ENCODE measurements around the gene TRIM5. TPM values are rescaled to one million over a fixed set of nuclear protein-coding genes. Genes with fewer than 3 reads are reported as not detected.
A peak's percentile ranks its signal among the peaks of the same experiment; 100 is the strongest.
"Not testable (repeated sequence)": the region's sequence is repeated elsewhere in the genome, so short reads cannot be mapped to it uniquely, and the experiment has no call there.

Gene TRIM5
- total RNA-seq, 1 experiment from 2014 or later, result 21.5 TPM

DNA sequence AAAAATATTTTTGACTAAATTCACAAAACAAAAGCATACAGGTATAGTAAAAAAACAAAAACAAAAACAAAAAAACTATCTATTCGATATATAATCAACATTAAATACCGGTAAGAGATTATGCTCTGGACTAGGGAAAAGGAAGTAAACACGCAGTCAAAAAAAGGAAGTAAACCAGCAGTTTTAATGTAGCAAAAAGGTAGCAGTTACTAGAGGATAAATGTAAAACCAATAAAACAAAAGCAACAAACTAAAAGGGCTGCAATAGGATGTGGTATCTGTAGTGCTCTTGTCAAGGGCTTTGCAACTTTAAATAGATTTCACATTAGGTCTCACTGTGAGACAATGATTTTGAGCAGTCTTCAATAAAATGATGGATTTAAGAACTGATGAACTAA lies 7.1 kb upstream of the TRIM5 start:
- no peak overlapping the region for H3K4ac ChIP-seq (ENCODE audit: low read depth, low read length)
- WGBS (ENCODE audit: extremely low coverage, insufficient read length, low lambda C conversion rate), result no CpG with 5 or more reads among the region's 3 CpGs
- no peak overlapping the region for H2BK20ac ChIP-seq (ENCODE audit: low read depth, low read length, poor library complexity, severe bottlenecking)
- DNase-seq, result no peak
- H2AK5ac ChIP-seq (ENCODE audit: insufficient read length, low read length), result no peak overlapping the region
- Mint-ChIP-seq H3K27me3 (ENCODE audit: low read depth) (no peaks in the 10 kb centered on the region), H3K4me3 (peak overlapping the region in 1 of 2 experiments; percentile 22; a peak in 2 of 5 replicates), H3K9me3 (peaks cover 0 to 4% of the 10 kb centered on the region in 2 experiments; a peak in 2 of 5 replicates), H3K4me1 (peaks cover 33 to 45% of the 10 kb centered on the region in 2 experiments), H3K27ac (no peak overlapping the region), H3K36me3 (ENCODE audit: insufficient read depth in 1 of 3, low read depth in 3 of 3) (peaks cover 4 to 37% (median 35%) of the 10 kb centered on the region in 3 experiments; a peak in 6 of 7 replicates)
- no peak for TF ChIP-seq CTCF (conservative IDR thresholded peaks at IDR 0.05)
- no peak overlapping the region for H3K9ac ChIP-seq (ENCODE audit: extremely low read depth, insufficient read length, low read length)
- no peak overlapping the region for H4K8ac ChIP-seq (replicated peaks; ENCODE audit: insufficient read length, low read depth, low read length)
- no peaks in the 10 kb centered on the region for H3K27me3 ChIP-seq (ENCODE audit: insufficient read depth, low read length)
- H3K14ac ChIP-seq (ENCODE audit: insufficient read depth, low read length), result no peak overlapping the region
- H2BK12ac ChIP-seq (ENCODE audit: insufficient read length, low read depth, low read length), result no peak overlapping the region
- peaks cover 3% of the 10 kb centered on the region; the same call in 1 of the 2 replicates for H3K79me2 ChIP-seq (ENCODE audit: insufficient read depth, low read length)
- no peaks in the 10 kb centered on the region for H3K9me3 ChIP-seq (ENCODE audit: control insufficient read depth, low read depth, low read length)
- H3K4me2 ChIP-seq (ENCODE audit: insufficient read depth, insufficient read length, low read length), result no peak overlapping the region
- no peak overlapping the region for H3K23ac ChIP-seq (ENCODE audit: insufficient read length, low read depth, low read length)
- H3K23me2 ChIP-seq (ENCODE audit: insufficient read length, low read depth, low read length, poor library complexity, severe bottlenecking), result peaks cover 8% of the 10 kb centered on the region
- no peak overlapping the region for H3K56ac ChIP-seq (ENCODE audit: insufficient read length, low read depth, low read length)
- H4K20me1 ChIP-seq (ENCODE audit: control insufficient read depth, insufficient read depth, insufficient read length), result no peaks in the 10 kb centered on the region
- no peak overlapping the region for H2BK15ac ChIP-seq (ENCODE audit: low read depth, low read length)
- H4K91ac ChIP-seq (ENCODE audit: insufficient read length, low read depth, low read length), result no peak overlapping the region
- no peak overlapping the region for H4K5ac ChIP-seq (ENCODE audit: insufficient read length, low read depth, low read length)
- no peaks in the 10 kb centered on the region; the same call in 1 of the 2 replicates for H3K4me1 ChIP-seq (ENCODE audit: insufficient read depth, low read length)
- H3K18ac ChIP-seq (ENCODE audit: insufficient read length, low read depth, low read length), result no peak overlapping the region
- no peak overlapping the region for H3T11ph ChIP-seq (ENCODE audit: low read length)
- H3K27ac ChIP-seq (ENCODE audit: insufficient read length, low read depth, low read length), result no peak overlapping the region
- no peak overlapping the region for H2AFZ ChIP-seq (ENCODE audit: low read length)
- no peak overlapping the region for H2BK5ac ChIP-seq (ENCODE audit: insufficient read length, low read length)
- no peaks in the 10 kb centered on the region for H3K79me1 ChIP-seq (ENCODE audit: insufficient read depth, low read depth, low read length, poor library complexity, severe bottlenecking)
- no peak overlapping the region for H2BK120ac ChIP-seq (ENCODE audit: low read depth, low read length, poor library complexity, severe bottlenecking)

DNA sequence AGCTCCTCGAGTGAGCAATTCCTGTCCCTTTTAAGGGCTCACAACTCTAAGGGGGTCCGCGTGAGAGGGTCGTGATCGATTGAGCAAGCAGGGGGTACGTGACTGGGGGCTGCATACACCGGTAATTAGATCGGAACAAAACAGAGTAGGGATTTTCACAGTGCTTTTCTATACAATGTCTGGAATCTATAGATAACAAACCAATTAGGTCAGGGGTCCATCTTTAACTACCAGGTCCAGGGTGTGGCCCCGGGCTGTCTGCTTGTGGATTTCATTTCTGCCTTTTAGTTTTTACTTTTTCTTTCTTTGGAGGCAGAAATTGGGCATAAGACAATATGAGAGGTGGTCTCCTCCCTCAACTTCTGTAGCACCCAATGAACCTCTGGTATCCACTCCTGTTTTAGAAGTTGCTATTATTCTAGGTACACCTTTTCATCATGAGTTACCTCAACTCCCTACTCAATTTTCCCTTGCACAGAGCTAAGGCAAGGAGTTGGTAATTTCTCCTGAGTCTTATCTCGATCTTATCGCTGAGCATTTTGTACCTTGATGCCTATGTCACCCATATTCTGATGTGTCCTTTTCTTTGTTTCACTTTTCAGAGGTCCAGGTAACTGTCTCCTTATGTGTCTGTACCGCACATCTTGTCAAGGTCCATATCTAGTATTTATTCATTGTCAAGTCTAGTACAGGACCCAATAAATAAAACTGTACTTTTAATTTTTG lies 6.5 kb upstream of the TRIM5 start:
- not testable (repeated sequence) for H3K9ac ChIP-seq (ENCODE audit: extremely low read depth, insufficient read length, low read length); H3K56ac ChIP-seq (ENCODE audit: insufficient read length, low read depth, low read length); H2BK15ac ChIP-seq (ENCODE audit: low read depth, low read length); H3K4me1 ChIP-seq (ENCODE audit: insufficient read depth, low read length); H2BK120ac ChIP-seq (ENCODE audit: low read depth, low read length, poor library complexity, severe bottlenecking); H3K27ac ChIP-seq (ENCODE audit: insufficient read length, low read depth, low read length); H2AK5ac ChIP-seq (ENCODE audit: insufficient read length, low read length); H3K23ac ChIP-seq (ENCODE audit: insufficient read length, low read depth, low read length); H4K91ac ChIP-seq (ENCODE audit: insufficient read length, low read depth, low read length); H3K14ac ChIP-seq (ENCODE audit: insufficient read depth, low read length); H3K9me3 Mint-ChIP-seq; H3K18ac ChIP-seq (ENCODE audit: insufficient read length, low read depth, low read length); H3K23me2 ChIP-seq (ENCODE audit: insufficient read length, low read depth, low read length, poor library complexity, severe bottlenecking); DNase-seq; H3K27me3 ChIP-seq (ENCODE audit: insufficient read depth, low read length); H2BK5ac ChIP-seq (ENCODE audit: insufficient read length, low read length); H3K4ac ChIP-seq (ENCODE audit: low read depth, low read length); H2AFZ ChIP-seq (ENCODE audit: low read length); H3T11ph ChIP-seq (ENCODE audit: low read length); H3K79me2 ChIP-seq (ENCODE audit: insufficient read depth, low read length); H3K79me1 ChIP-seq (ENCODE audit: insufficient read depth, low read depth, low read length, poor library complexity, severe bottlenecking); H4K5ac ChIP-seq (ENCODE audit: insufficient read length, low read depth, low read length); H2BK12ac ChIP-seq (ENCODE audit: insufficient read length, low read depth, low read length); H3K27me3 Mint-ChIP-seq (ENCODE audit: low read depth); H2BK20ac ChIP-seq (ENCODE audit: low read depth, low read length, poor library complexity, severe bottlenecking); H3K9me3 ChIP-seq (ENCODE audit: control insufficient read depth, low read depth, low read length); H4K8ac ChIP-seq (replicated peaks; ENCODE audit: insufficient read length, low read depth, low read length); H4K20me1 ChIP-seq (ENCODE audit: control insufficient read depth, insufficient read depth, insufficient read length)
- peaks cover 5 to 31% (median 30%) of the 10 kb centered on the region in 3 experiments; a peak in 6 of 7 replicates for H3K36me3 Mint-ChIP-seq (ENCODE audit: insufficient read depth in 1 of 3, low read depth in 3 of 3)
- H3K27ac Mint-ChIP-seq, result peak overlapping the region in 2 of 3 experiments; percentile 92 to 99; a peak in 3 of 7 replicates
- H3K4me3 Mint-ChIP-seq, result peak overlapping the region; percentile 55 to 66; a peak in 3 of 5 replicates
- H3K4me1 Mint-ChIP-seq, result peaks cover 33 to 45% of the 10 kb centered on the region in 2 experiments
- H3K4me2 ChIP-seq (ENCODE audit: insufficient read depth, insufficient read length, low read length), result peak overlapping the region; percentile 51
- WGBS (ENCODE audit: extremely low coverage, insufficient read length, low lambda C conversion rate), result no CpG with 5 or more reads among the region's 12 CpGs
